Endothelial cell of umbilical vein (primary cell): Measurements from ENCODE around the gene MT1X. TPM values are rescaled to one million over a fixed set of nuclear protein-coding genes. Genes with fewer than 3 reads are reported as not detected.

Experiments
- BruUV-seq: library from RNA; stranded (reverse); fragments of 400-500 nt; replicated peaks from 2 replicates; lab custom pipeline; 2021; lab: Mats Ljungman, UMichigan
- CTCF ChIA-PET: fragments of 300-600, 350-600 bp; sonication (Branson Sonifier 250); formaldehyde crosslinking; loops from one replicate; lab custom pipeline; 2021; ENCODE audit warnings: antibody characterized with exemption, inconsistent platforms; lab: Charles Lee
- POLR2A ChIA-PET: fragments of 300-600, 350-600 bp; sonication (Branson Sonifier 250); formaldehyde crosslinking; loops from one replicate; lab custom pipeline; 2021; ENCODE audit warnings: antibody characterized with exemption, inconsistent platforms; lab: Charles Lee
- DNase-seq: peaks from one replicate; pipeline ENCODE4 v3.0.0-alpha.2; 2011; ENCODE audit warnings: low read depth, low spot score
- FAIRE-seq: peaks from 2 replicates; lab custom pipeline; 2011; peaks lifted over from hg19 to GRCh38; lab: Jason Lieb, UNC
- H2AFZ ChIP-seq: 2 replicates; pipeline ENCODE4 v1.6.0; 2012; ENCODE audit warnings: low read depth, low read length, control low read depth, inconsistent platforms
- H3K27ac ChIP-seq: 2 replicates; pipeline ENCODE4 v1.5.1; 2011; ENCODE audit warnings: low read depth, mild to moderate bottlenecking, control low read depth, low read length, moderate library complexity; ENCODE audit not compliant: insufficient read depth
- H3K27me3 ChIP-seq, 2 experiments: 2 replicates each; pipeline versions ENCODE4 v1.6.0 to v1.6.1; 2011; ENCODE audit warnings: low read length in 2 of 2, mixed read lengths in 1 of 2; ENCODE audit not compliant: control insufficient read depth in 2 of 2, insufficient read depth in 2 of 2
- H3K36me3 ChIP-seq, 2 experiments: 2 replicates in 1 of 2; 3 replicates in 1 of 2; pipeline ENCODE4 v1.5.1; 2011; ENCODE audit warnings: low read length in 2 of 2, mild to moderate bottlenecking in 1 of 2, moderate library complexity in 1 of 2; ENCODE audit not compliant: control insufficient read depth in 2 of 2, insufficient read depth in 2 of 2; ENCODE audit errors: extremely low read depth in 1 of 2
- H3K4me1 ChIP-seq: 3 replicates; pipeline ENCODE4 v1.5.1; 2011; ENCODE audit warnings: mild to moderate bottlenecking, low read length; ENCODE audit not compliant: control insufficient read depth, insufficient read depth; ENCODE audit errors: extremely low read depth
- H3K4me2 ChIP-seq: 2 replicates; pipeline ENCODE4 v1.6.1; 2011; ENCODE audit warnings: low read length, control low read depth, mixed read lengths; ENCODE audit not compliant: insufficient read depth
- H3K4me3 ChIP-seq, 3 experiments: fragments of 200-600 bp in 1 of 3; sonication (generic), shearing (Covaris generic) in 1 of 3; replicated peaks in 1 of 3; 2 replicates each; pipeline ENCODE4 v1.5.1; 2011 to 2016; ENCODE audit warnings: control low read depth in 3 of 3, low read length in 3 of 3, mild to moderate bottlenecking in 2 of 3, inconsistent platforms in 1 of 3, low read depth in 1 of 3, moderate library complexity in 1 of 3; ENCODE audit not compliant: insufficient read depth in 1 of 3
- H3K79me2 ChIP-seq: 2 replicates; pipeline ENCODE4 v1.6.0; 2012; ENCODE audit warnings: low read length, inconsistent platforms; ENCODE audit not compliant: control insufficient read depth, insufficient read depth
- H3K9ac ChIP-seq: replicated peaks from 2 replicates; pipeline ENCODE3; 2011; ENCODE audit warnings: low read length, control low read depth; ENCODE audit not compliant: insufficient read depth; ENCODE audit errors: extremely low read depth
- H3K9me1 ChIP-seq: replicated peaks from 3 replicates; pipeline ENCODE4 v1.6.0; 2011; ENCODE audit warnings: mild to moderate bottlenecking, low read length; ENCODE audit not compliant: control insufficient read depth, insufficient read depth; ENCODE audit errors: extremely low read depth
- H3K9me3 ChIP-seq: replicated peaks from 2 replicates; pipeline ENCODE4 v1.5.1; 2012; ENCODE audit warnings: low read length, inconsistent platforms; ENCODE audit not compliant: control insufficient read depth, insufficient read depth
- H4K20me1 ChIP-seq: replicated peaks from 2 replicates; pipeline ENCODE3; 2011; ENCODE audit warnings: mild to moderate bottlenecking, low read length; ENCODE audit not compliant: control insufficient read depth, insufficient read depth; ENCODE audit errors: extremely low read depth
- EZH2 ChIP-seq: IDR thresholded peaks from 2 replicates; pipeline ENCODE4 v1.6.1; 2012; ENCODE audit warnings: borderline replicate concordance, low read depth, mild to moderate bottlenecking, moderate library complexity, low read length, inconsistent platforms; ENCODE audit not compliant: severe bottlenecking
- FOS ChIP-seq: IDR thresholded peaks from 2 replicates; pipeline ENCODE4 v1.6.1; 2011; ENCODE audit warnings: mild to moderate bottlenecking, low read length, moderate library complexity, borderline replicate concordance; ENCODE audit not compliant: insufficient read depth
- GATA2 ChIP-seq: IDR thresholded peaks from 2 replicates; pipeline ENCODE4 v1.7.0; 2011; ENCODE audit warnings: low read depth, mild to moderate bottlenecking, moderate library complexity, mixed read lengths, low read length; ENCODE audit not compliant: insufficient read length, insufficient read depth
- JUN ChIP-seq: IDR thresholded peaks from 2 replicates; pipeline ENCODE4 v1.6.1; 2011; ENCODE audit warnings: borderline replicate concordance, low read depth; ENCODE audit not compliant: insufficient read length, insufficient read depth
- MYC ChIP-seq: IDR thresholded peaks from one replicate; pipeline ENCODE4 v1.6.1; 2011; ENCODE audit warnings: mild to moderate bottlenecking, low read depth, low read length
- POLR2A ChIP-seq: IDR thresholded peaks from 2 replicates; pipeline ENCODE4 v1.6.1; 2012; ENCODE audit warnings: low read depth, mild to moderate bottlenecking, control low read depth, low read length
- POLR2AphosphoS5 ChIP-seq: IDR thresholded peaks from 2 replicates; pipeline ENCODE4 v1.6.1; 2012; ENCODE audit warnings: low read depth, mild to moderate bottlenecking, control low read depth, low read length, moderate library complexity; ENCODE audit not compliant: insufficient read depth
- dilution Hi-C: fragments of 300-500 bp; cut with MboI; formaldehyde crosslinking; loops from one replicate; pipeline ENCODE4 v1.15.0; 2019; ENCODE audit warnings: low sequenced_read_pairs; ENCODE audit not compliant: extremely low pct_ligation_motif_present
- intact Hi-C: fragments of 100-400 bp; cut with micrococcal nuclease; formaldehyde crosslinking; loops from one replicate; pipeline ENCODE4 v1.10.0; 2022
- polyA plus RNA-seq, 4 experiments: library from polyadenylated mRNA; depleted of rRNA in 3 of 4; stranded (reverse) in 3 of 4; unstranded in 1 of 4; fragments of >200 nt; gene quantifications; 2 replicates each; pipeline versions ENCODE4 v1.2.1 to v1.2.3, GENCODE V29; 2011 to 2012; ENCODE audit warnings: missing spikeins in 1 of 4
- total RNA-seq: library from RNA; stranded (reverse); gene quantifications from 2 replicates; pipeline ENCODE4 v1.2.3, GENCODE V29; 2021
- TF ChIP-seq, protein P1 (sequence below): IDR thresholded peaks from 2 replicates; pipeline ENCODE4 v1.6.1; 2011; ENCODE audit not compliant: insufficient read depth, insufficient read length
- TF ChIP-seq, protein P2 (sequence below), 2 donors: IDR thresholded peaks; 1 replicate in 1 of 2; 2 replicates in 1 of 2; pipeline ENCODE4 v1.5.1; 2011; ENCODE audit warnings: low read length in 2 of 2, mild to moderate bottlenecking in 2 of 2, moderate library complexity in 2 of 2, control low read depth in 1 of 2, inconsistent platforms in 1 of 2, low read depth in 1 of 2; ENCODE audit not compliant: insufficient read depth in 1 of 2; ENCODE audit errors: extremely low read depth in 1 of 2

The MT1X gene
- total and polyA plus RNA-seq, 2 donors (not counting 3 experiments of a cell fraction or from before 2014, with no cell fraction given) = 15.6 to 46.7 TPM

DNA sequence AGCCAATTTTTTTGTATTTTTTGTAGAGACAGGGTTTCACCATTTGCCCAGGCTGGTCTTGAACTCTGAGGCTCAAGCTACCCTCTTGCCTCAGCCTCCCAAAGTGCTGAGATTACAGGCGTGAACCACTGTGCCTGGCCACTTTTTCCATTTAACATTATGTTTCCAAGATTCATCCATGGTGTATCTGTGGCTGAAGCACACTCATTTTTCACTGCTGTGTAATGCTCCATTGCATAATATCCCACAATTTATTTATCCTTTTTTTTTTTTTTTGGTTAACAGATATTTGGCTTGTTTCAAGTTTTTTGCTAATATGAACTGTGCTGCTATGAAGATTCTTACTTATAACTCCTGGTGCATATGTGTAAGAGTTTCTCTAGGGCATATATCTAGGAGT lies 45.8 kb downstream of the MT1X start:
- H3K9ac ChIP-seq = no peak overlapping the region
- BruUV-seq = no TSS peak
- H3K79me2 ChIP-seq = peaks cover 30% of the 10 kb centered on the region
- FAIRE-seq (no peak), DNase-seq (no peak)
- dilution Hi-C loops = no loop called here
- H3K27me3 ChIP-seq = peaks cover 0 to 2% of the 10 kb centered on the region in 2 experiments
- no peaks in the 10 kb centered on the region for H3K9me1 ChIP-seq
- intact Hi-C loops = no loop called here
- H3K27ac ChIP-seq = no peak overlapping the region
- no peak overlapping the region for H2AFZ ChIP-seq
- POLR2A ChIA-PET = no interaction called here
- no peaks in the 10 kb centered on the region for H3K9me3 ChIP-seq
- peaks cover 17% of the 10 kb centered on the region for H3K4me1 ChIP-seq
- H3K4me2 ChIP-seq = no peak overlapping the region
- H3K36me3 ChIP-seq = no peaks in the 10 kb centered on the region
- H4K20me1 ChIP-seq = no peaks in the 10 kb centered on the region
- no peak for TF ChIP-seq POLR2AphosphoS5
- no peak for TF ChIP-seq POLR2A
- no peak for TF ChIP-seq EZH2
- TF ChIP-seq, protein P1, sequence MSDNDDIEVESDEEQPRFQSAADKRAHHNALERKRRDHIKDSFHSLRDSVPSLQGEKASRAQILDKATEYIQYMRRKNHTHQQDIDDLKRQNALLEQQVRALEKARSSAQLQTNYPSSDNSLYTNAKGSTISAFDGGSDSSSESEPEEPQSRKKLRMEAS = no peak
- TF ChIP-seq GATA2 = no peak
- TF ChIP-seq MYC = no peak
- TF ChIP-seq, protein P2, sequence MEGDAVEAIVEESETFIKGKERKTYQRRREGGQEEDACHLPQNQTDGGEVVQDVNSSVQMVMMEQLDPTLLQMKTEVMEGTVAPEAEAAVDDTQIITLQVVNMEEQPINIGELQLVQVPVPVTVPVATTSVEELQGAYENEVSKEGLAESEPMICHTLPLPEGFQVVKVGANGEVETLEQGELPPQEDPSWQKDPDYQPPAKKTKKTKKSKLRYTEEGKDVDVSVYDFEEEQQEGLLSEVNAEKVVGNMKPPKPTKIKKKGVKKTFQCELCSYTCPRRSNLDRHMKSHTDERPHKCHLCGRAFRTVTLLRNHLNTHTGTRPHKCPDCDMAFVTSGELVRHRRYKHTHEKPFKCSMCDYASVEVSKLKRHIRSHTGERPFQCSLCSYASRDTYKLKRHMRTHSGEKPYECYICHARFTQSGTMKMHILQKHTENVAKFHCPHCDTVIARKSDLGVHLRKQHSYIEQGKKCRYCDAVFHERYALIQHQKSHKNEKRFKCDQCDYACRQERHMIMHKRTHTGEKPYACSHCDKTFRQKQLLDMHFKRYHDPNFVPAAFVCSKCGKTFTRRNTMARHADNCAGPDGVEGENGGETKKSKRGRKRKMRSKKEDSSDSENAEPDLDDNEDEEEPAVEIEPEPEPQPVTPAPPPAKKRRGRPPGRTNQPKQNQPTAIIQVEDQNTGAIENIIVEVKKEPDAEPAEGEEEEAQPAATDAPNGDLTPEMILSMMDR (IDR thresholded peaks at IDR 0.05; ENCODE audit: extremely low read depth in 1 of 2, insufficient read depth in 1 of 2, low read depth in 1 of 2, low read length in 2 of 2) = no peak
- no peak for TF ChIP-seq FOS
- no peak for TF ChIP-seq JUN
- H3K4me3 ChIP-seq = no peak overlapping the region
- CTCF ChIA-PET = interaction anchor here (1.1 to 1.5 kb wide), 3 partner anchors 9 to 122 kb away, joined by 3 to 6 read pairs (median 4); no protein-coding TSS in a partner anchor
